ENCODE measurements around the gene AGRP. TPM values are rescaled to one million over a fixed set of nuclear protein-coding genes. Genes with fewer than 3 reads are reported as not detected.

Gene AGRP
- total RNA-seq = 8.5 TPM
- long read RNA-seq, partial matches to known transcripts = 2 of 2 reads
- long read RNA-seq, other reads (novel, unspliced or antisense) = 0 of 2 reads

- Histone ChIP-seq H3K9me3 (no peaks in the 10 kb centered on the region), H3K27ac (peak within 1 kb of the TSS; percentile 93), H3K36me3 (peaks cover 6% of the 10 kb centered on the region), H3K27me3 (ENCODE audit: low read depth) (no peaks in the 10 kb centered on the region), H3K4me3 (peak within 1 kb of the TSS; percentile 80), H3K4me1 (peaks cover 37% of the 10 kb centered on the region)
- intact Hi-C loops (cut with DNase I) = no loop called here
- DNase-seq (no peak), ATAC-seq (no peak)
- TF ChIP-seq CTCF (IDR thresholded peaks at IDR 0.05) = no peak
Observed at GRCh38 chr16:67483150-67483549, at the start of gene AGRP. Gene AGRP, minus strand, starts transcription at chr16:67483547. Its CDS starts 149 bp downstream, at chr16:67483398.

- no peaks in the 10 kb centered on the region for H3K9me3 ChIP-seq
- DNase-seq (no peak), ATAC-seq (peak in 1 of 2 donors; percentile 22)
- H3K4me1 ChIP-seq = peaks cover 70% of the 10 kb centered on the region
- intact Hi-C loops (cut with DNase I) = no loop called here
- no peak for TF ChIP-seq CTCF (IDR thresholded peaks at IDR 0.05)
- no peaks in the 10 kb centered on the region for H3K36me3 ChIP-seq
- H3K4me3 ChIP-seq = peak overlapping the region; percentile 76
- no peaks in the 10 kb centered on the region for H3K27me3 ChIP-seq (ENCODE audit: low read depth)
- peak overlapping the region; percentile 93 for H3K27ac ChIP-seq
Observed at GRCh38 chr16:67531247-67531646, 47.9 kb upstream of the AGRP start.

- ATAC-seq (peak; percentile 82 to 86), DNase-seq (peak; percentile 84)
- Histone ChIP-seq H3K9me3 (no peaks in the 10 kb centered on the region), H3K36me3 (no peaks in the 10 kb centered on the region), H3K4me3 (peak overlapping the region; percentile 76), H3K4me1 (peaks cover 62% of the 10 kb centered on the region), H3K27me3 (ENCODE audit: low read depth) (no peaks in the 10 kb centered on the region), H3K27ac (peak overlapping the region; percentile 93)
- intact Hi-C loops (cut with DNase I) = no loop called here
- no peak for TF ChIP-seq CTCF (IDR thresholded peaks at IDR 0.05)
Observed at GRCh38 chr16:67530013-67530939, 46.9 kb upstream of the AGRP start.

- H3K4me1 ChIP-seq = peaks cover 59% of the 10 kb centered on the region
- intact Hi-C loops (cut with DNase I) = no loop called here
- H3K27ac ChIP-seq = peak overlapping the region; percentile 93
- H3K9me3 ChIP-seq = no peaks in the 10 kb centered on the region
- H3K27me3 ChIP-seq (ENCODE audit: low read depth) = no peaks in the 10 kb centered on the region
- ATAC-seq (peak; percentile 12 to 21), DNase-seq (no peak)
- TF ChIP-seq CTCF (IDR thresholded peaks at IDR 0.05) = no peak
- H3K36me3 ChIP-seq = no peaks in the 10 kb centered on the region
- H3K4me3 ChIP-seq = peak overlapping the region; percentile 76
Observed at GRCh38 chr16:67529582-67530012, 46.2 kb upstream of the AGRP start.

- no peaks in the 10 kb centered on the region for H3K36me3 ChIP-seq
- H3K4me3 ChIP-seq = peak overlapping the region; percentile 76
- H3K9me3 ChIP-seq = no peaks in the 10 kb centered on the region
- no peak for TF ChIP-seq CTCF (IDR thresholded peaks at IDR 0.05)
- peaks cover 54% of the 10 kb centered on the region for H3K4me1 ChIP-seq
- intact Hi-C loops (cut with DNase I) = no loop called here
- peak; percentile 70 for DNase-seq
- no peaks in the 10 kb centered on the region for H3K27me3 ChIP-seq (ENCODE audit: low read depth)
- peak overlapping the region; percentile 93 for H3K27ac ChIP-seq
- peak; percentile 45 to 52 for ATAC-seq
Observed at GRCh38 chr16:67528870-67529581, 45.7 kb upstream of the AGRP start.
